Gastrocnemius medialis (tissue), 4 donors: ENCODE data around the gene GPAM.

Experiments
- CTCF ChIP-seq, 5 experiments: fragments of 450-650 bp in 3 of 5; fragments of 200-600 bp in 2 of 5; sonication (generic) in 2 of 5; IDR thresholded peaks in 4 of 5; conservative IDR thresholded peaks in 1 of 5; 1 replicate in 4 of 5; 2 replicates in 1 of 5; pipeline ENCODE4 v1.5.1; 2016 to 2019; ENCODE audit warnings: antibody characterized with exemption in 5 of 5, mild to moderate bottlenecking in 3 of 5, moderate library complexity in 3 of 5
- POLR2A ChIP-seq, 2 donors: fragments of 450-650 bp; IDR thresholded peaks; one replicate each; pipeline ENCODE4 v1.6.1; 2017; ENCODE audit warnings: antibody characterized with exemption in 2 of 2, mild to moderate bottlenecking in 2 of 2, moderate library complexity in 2 of 2

- no peak for TF ChIP-seq CTCF (IDR thresholded peaks at IDR 0.05 in 4 of 5, conservative IDR thresholded peaks at IDR 0.05 in 1 of 5)
- TF ChIP-seq POLR2A (IDR thresholded peaks at IDR 0.05): no peak
Measured at GRCh38 chr10:112214298-112214926, 30.8 kb upstream of the GPAM start.
